OCI-LY1 (cell line): ENCODE data around the gene NPEPPS.

ENCODE experiments used
- EZH2 ChIP-seq: fragments of 200-600 bp; sonication (generic), shearing (Covaris generic); IDR thresholded peaks from 2 replicates; pipeline ENCODE4 v1.8.0; 2017; ENCODE audit warnings: borderline replicate concordance, mixed run types, mild to moderate bottlenecking, antibody characterized with exemption, low read length, moderate library complexity, mixed read lengths
- TF ChIP-seq, protein P1 (sequence below): fragments of 200-600 bp; sonication (generic), shearing (Covaris generic); IDR thresholded peaks from 2 replicates; pipeline ENCODE4 v1.5.1; 2017; ENCODE audit warnings: mild to moderate bottlenecking, antibody characterized with exemption, low read length, moderate library complexity, mixed read lengths

DNA sequence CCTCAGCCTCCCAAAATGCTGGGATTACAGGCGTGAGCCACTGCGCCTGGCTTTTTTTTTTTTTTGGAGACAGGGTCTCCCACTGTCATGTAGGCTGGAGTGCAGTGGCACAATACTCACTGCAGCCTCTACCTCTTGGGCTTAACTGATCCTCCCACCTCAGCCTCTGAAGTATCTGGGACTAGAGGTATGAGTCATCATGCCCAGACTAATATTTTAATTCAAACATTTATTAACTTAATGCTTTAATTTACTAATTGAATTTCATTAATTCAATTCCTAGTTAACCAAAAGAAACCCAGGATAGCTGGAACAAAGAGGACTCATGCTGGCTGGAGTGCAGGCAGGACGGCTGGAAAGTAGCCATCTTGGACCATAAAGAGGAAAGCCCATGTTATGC, 104.8 kb downstream of the NPEPPS start:
- TF ChIP-seq, protein P1, sequence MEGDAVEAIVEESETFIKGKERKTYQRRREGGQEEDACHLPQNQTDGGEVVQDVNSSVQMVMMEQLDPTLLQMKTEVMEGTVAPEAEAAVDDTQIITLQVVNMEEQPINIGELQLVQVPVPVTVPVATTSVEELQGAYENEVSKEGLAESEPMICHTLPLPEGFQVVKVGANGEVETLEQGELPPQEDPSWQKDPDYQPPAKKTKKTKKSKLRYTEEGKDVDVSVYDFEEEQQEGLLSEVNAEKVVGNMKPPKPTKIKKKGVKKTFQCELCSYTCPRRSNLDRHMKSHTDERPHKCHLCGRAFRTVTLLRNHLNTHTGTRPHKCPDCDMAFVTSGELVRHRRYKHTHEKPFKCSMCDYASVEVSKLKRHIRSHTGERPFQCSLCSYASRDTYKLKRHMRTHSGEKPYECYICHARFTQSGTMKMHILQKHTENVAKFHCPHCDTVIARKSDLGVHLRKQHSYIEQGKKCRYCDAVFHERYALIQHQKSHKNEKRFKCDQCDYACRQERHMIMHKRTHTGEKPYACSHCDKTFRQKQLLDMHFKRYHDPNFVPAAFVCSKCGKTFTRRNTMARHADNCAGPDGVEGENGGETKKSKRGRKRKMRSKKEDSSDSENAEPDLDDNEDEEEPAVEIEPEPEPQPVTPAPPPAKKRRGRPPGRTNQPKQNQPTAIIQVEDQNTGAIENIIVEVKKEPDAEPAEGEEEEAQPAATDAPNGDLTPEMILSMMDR: no peak
- no peak for TF ChIP-seq EZH2
